Measurements from ENCODE around the gene LDHD.

DNA sequence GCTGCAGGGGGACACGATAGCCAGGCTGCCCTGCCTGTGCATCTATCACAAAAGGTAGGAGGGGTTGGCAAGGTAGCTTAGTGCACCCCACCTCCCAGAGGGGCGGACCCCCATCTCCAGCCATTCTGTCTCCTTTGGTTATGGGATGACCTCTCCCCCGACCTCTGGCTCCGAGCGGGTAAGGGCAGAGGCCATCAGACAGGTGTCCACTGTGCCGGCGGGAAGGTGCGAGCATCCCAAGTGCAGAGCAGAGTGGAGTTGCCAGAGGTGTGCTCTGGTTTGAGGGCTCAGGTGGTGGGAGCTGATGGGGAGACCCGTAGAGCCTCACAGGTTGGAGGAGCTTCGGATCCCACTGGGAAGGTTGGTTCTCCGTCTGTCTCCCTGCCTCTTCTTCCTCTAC is 11.7 kb downstream of the LDHD start:
- TF ChIP-seq, protein P1, sequence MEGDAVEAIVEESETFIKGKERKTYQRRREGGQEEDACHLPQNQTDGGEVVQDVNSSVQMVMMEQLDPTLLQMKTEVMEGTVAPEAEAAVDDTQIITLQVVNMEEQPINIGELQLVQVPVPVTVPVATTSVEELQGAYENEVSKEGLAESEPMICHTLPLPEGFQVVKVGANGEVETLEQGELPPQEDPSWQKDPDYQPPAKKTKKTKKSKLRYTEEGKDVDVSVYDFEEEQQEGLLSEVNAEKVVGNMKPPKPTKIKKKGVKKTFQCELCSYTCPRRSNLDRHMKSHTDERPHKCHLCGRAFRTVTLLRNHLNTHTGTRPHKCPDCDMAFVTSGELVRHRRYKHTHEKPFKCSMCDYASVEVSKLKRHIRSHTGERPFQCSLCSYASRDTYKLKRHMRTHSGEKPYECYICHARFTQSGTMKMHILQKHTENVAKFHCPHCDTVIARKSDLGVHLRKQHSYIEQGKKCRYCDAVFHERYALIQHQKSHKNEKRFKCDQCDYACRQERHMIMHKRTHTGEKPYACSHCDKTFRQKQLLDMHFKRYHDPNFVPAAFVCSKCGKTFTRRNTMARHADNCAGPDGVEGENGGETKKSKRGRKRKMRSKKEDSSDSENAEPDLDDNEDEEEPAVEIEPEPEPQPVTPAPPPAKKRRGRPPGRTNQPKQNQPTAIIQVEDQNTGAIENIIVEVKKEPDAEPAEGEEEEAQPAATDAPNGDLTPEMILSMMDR (IDR thresholded peaks at IDR 0.05; ENCODE audit: borderline replicate concordance, extremely low read depth, low read length, poor library complexity, severe bottlenecking), result no peak
- TF ChIP-seq EZH2 (IDR thresholded peaks at IDR 0.05; ENCODE audit: borderline replicate concordance, low read depth, low read length, severe bottlenecking), result no peak
